HG03575 (cell line): Measurements from ENCODE around the gene OSBPL8.

Experiments used
- ATAC-seq: cut with Tn5 transposase; IDR thresholded peaks from one replicate; pipeline ENCODE4 v1.9.1; 2021; ENCODE audit not compliant: unreplicated experiment, insufficient number of reproducible peaks, low FRiP score; ENCODE audit errors: extremely low read depth

OSBPL8 gene

DNA sequence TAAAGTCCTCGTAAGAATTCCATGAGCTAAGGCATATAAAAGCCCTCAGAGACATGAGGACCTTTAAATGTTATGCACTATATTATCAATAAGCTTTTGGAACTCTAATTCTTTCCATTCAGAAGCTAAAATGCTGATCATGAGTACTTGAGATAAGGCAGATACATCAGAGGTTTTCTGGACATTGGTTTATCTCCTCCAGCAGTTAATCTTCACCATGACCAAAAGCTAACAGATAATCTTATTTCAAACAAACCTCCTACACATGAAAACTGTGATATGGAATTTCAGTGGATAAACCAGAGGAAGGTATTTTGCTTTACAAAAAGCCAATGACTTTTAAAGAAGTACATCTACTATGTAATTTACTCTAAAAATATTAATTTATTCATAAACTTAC is 113.5 kb downstream of the OSBPL8 start:
- no peak for ATAC-seq

DNA sequence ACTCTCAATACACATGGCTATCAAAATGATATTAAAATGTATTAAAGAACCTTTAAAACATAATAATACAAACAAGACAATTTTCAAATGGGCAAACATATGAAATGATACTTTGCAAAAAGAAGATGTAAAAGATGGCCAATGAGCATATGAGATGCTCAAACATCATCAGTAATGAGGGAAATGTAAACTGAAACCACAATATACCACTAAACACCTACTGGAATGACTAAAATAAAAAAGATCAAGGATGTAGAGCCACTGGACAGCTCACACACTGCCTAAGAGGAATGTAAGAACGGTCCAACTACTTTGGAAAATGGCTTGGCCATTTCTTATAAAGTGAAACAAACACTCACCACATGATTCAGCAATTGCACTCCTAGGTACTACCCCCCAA is 114.1 kb downstream of the OSBPL8 start:
- ATAC-seq = no peak

- ATAC-seq = no peak
These were observed 115.1 kb downstream of the OSBPL8 start for GRCh38 chr12:76444408-76444984.

GRCh38 chr12:76441016-76441415 is 118.6 kb downstream of the OSBPL8 start:
- no peak for ATAC-seq

DNA sequence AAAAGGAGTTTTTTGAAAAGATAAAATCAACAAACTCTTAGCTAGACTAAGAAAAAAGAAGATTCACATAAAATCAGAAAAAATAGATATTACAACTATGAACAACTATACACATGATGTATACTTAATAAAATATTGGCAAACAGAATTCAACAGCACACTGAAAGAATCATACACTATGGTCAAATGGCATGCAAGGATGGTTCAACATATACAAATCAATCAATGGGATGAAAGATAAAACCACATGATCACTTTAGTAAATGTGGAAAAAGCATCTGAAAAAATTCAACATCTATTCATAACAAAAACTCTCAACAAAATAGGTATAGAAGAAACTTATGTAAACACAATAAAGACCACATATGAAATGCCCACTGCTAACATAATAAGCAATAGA is 126.8 kb downstream of the OSBPL8 start:
- no peak for ATAC-seq

DNA sequence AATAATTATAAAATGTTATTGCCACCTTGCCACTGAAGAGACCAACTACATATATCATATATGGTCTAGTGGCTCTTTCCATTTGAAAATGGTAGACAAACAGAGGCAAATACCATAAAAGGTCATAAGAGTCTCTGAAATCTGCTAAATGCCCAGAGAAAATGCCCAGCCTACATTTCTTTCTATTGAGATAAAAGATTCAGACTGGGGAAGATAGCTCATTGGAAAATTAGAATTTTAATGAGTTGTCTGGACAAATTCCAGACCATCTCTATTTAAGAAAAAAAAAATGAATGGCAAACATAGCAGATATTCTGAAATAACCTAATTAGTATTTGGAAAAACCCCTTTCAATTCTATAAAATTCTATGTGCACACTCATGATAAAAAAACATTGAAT is 131.5 kb downstream of the OSBPL8 start:
- ATAC-seq = no peak

- ATAC-seq = no peak
These were observed 133.4 kb downstream of the OSBPL8 start for GRCh38 chr12:76426160-76426559.

DNA sequence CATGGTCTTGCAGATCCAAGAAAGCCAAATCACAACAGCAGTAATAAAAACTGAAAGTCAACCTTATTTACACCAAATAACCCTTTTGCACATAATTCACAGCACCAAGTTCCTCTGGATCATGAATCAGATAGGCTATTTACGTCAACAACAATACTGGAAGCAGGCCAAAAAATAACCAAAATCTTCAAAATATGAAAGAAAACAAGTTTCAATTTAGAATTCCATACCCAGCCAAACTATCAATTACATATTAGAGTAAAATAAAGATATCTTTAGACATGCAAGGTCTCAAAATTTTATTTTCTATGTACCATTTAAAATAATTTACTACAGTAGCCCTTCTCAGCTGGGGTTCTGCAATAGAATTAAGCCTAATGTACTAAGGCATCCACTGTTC is 134.6 kb downstream of the OSBPL8 start:
- ATAC-seq = no peak

- no peak for ATAC-seq
These were observed 136.8 kb downstream of the OSBPL8 start for GRCh38 chr12:76422543-76423438.

GRCh38 chr12:76422154-76422542 is 137.4 kb downstream of the OSBPL8 start:
- ATAC-seq = no peak

DNA sequence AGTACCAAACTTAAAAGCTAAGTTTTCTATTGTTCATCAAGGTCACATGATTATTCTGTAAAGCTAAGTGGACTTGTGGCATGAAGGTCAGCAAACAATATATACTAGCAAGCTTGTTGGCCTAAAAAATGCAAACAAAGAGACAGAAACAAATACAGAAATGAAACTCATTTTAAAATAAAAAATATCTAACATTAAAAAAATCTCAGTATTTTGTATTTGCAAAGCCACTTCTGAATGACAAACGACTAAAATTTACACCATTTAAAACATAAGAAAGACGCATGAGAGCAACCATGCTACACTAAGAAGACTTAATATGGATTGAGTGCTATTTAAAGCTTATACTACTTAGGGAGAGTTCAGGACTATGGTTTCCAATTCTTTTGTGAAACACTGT is 138.5 kb downstream of the OSBPL8 start:
- no peak for ATAC-seq

GRCh38 chr12:76420222-76420621 is 139.3 kb downstream of the OSBPL8 start:
- ATAC-seq = no peak

DNA sequence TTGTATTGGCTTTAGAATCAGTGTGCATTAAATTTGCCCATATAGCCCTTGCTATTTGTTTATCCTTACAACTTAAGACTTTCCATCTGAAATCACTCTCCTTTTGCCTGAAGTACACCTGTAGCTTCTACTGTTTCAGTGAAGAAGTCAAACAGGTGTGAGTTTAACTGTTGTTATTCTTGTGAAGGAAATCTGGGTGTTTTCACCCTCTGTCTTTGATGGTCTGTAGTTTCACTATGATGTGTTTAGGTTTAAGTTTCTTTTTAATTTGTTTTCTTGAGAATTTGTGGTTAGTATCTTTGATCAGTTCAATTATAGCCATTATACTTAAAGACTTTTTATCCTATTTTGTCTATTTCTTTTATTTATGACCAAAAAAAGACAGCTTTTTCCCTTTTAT is 142.5 kb downstream of the OSBPL8 start:
- ATAC-seq = no peak

- ATAC-seq = no peak
These were observed 146.4 kb downstream of the OSBPL8 start for GRCh38 chr12:76413121-76413520.

- no peak for ATAC-seq
These were observed 148.8 kb downstream of the OSBPL8 start for GRCh38 chr12:76410781-76411180.

GRCh38 chr12:76410371-76410770 is 149.2 kb downstream of the OSBPL8 start:
- ATAC-seq = no peak

DNA sequence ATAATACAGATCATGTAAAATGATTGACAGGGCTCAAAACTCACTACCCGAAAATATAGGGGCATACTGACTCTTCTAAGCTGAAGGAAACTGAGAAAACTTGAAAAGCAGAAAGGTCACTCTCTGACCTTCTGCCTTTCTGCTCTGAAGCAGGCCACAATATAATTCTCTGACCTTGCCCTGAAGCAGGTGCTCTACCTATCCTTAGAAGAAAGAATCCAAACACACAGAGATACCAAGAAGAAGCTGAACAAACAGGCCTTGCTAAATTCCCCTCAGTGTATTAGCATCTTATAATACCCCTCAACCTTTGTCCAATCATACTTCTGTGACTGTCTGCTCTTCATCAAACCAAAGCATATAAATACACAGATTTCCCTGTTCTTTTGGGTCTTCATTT is 150.5 kb downstream of the OSBPL8 start:
- no peak for ATAC-seq

DNA sequence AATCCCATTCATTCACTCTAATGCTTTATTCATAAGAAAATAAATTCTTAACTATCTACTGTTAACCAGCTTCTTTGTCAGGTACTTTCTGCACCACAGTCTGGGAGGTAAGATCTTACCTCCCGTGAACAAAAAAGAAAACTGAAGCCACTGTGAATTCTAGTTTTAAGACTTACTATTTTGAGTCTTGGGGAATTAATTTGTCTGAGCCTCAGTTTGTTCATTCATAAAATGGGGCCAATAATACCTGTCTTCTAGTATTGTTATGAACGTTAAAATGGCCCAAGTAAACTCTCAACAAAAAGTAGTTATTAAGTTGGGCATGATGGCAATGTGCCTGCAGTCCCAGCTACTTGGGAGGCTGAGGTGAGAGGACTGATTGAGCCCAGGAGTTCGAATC is 151.9 kb downstream of the OSBPL8 start:
- ATAC-seq = no peak

DNA sequence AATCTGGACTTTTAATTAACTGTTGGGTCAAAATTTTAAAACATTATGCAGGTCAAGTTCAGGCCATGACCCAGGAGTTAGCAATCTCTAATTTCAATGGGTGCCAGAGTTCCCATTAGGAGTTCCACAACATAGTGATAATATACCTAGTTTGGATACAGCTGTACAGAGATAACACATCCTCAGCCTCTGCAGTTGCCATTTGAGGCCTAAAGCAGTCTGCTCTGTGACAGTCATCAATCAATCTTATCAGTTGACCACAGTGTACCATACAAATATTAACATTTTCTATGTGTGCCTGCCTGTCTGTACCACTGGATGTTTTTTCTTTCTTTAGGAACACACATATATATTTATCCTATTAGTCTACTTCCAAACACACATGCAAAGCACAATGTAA is 157.3 kb downstream of the OSBPL8 start:
- no peak for ATAC-seq

- ATAC-seq = no peak
These were observed 159.4 kb downstream of the OSBPL8 start for GRCh38 chr12:76400136-76400535.

- ATAC-seq = no peak
These were observed 160.5 kb downstream of the OSBPL8 start for GRCh38 chr12:76399040-76399439.
